ENCODE measurements around the gene ENTPD6.

Gene ENTPD6

GRCh38 chr20:25216199-25216945, 20.9 kb downstream of the ENTPD6 start:
- peak overlapping the region; percentile 36 for H3K27ac ChIP-seq
- POLR2A ChIA-PET (ENCODE audit: low non-redundant PET): no interaction called here
- no peak for TF ChIP-seq CTCF (conservative IDR thresholded peaks at IDR 0.05; ENCODE audit: low read depth)
- CTCF ChIA-PET: interaction anchor here (0.6 kb wide), 1 partner anchor 45 kb away, joined by 5 read pairs; no protein-coding TSS in a partner anchor
- DNase-seq (ENCODE audit: low spot score): no peak

GRCh38 chr20:25217161-25218108, 21.9 kb downstream of the ENTPD6 start:
- H3K27ac ChIP-seq: peak overlapping the region; percentile 19; the same call in 1 of the 2 replicates
- no peak for DNase-seq (ENCODE audit: low spot score)
- ChIA-PET CTCF (no interaction called here), POLR2A (ENCODE audit: low non-redundant PET) (no interaction called here)
- no peak for TF ChIP-seq CTCF (conservative IDR thresholded peaks at IDR 0.05; ENCODE audit: low read depth)

GRCh38 chr20:25218109-25218486, 22.6 kb downstream of the ENTPD6 start:
- ChIA-PET CTCF (no interaction called here), POLR2A (ENCODE audit: low non-redundant PET) (no interaction called here)
- H3K27ac ChIP-seq: peak overlapping the region; percentile 94
- no peak for DNase-seq (ENCODE audit: low spot score)
- TF ChIP-seq CTCF (conservative IDR thresholded peaks at IDR 0.05; ENCODE audit: low read depth): no peak

- POLR2A ChIA-PET (ENCODE audit: low non-redundant PET): no interaction called here
- no peak for TF ChIP-seq CTCF (conservative IDR thresholded peaks at IDR 0.05; ENCODE audit: low read depth)
- no peak for DNase-seq (ENCODE audit: low spot score)
- CTCF ChIA-PET: no interaction called here
- peak overlapping the region; percentile 94 for H3K27ac ChIP-seq
Observed at GRCh38 chr20:25218492-25218891, 23.0 kb downstream of the ENTPD6 start.

GRCh38 chr20:25219365-25219764, 23.9 kb downstream of the ENTPD6 start:
- peak overlapping the region; percentile 94 for H3K27ac ChIP-seq
- ChIA-PET POLR2A (ENCODE audit: low non-redundant PET) (no interaction called here), CTCF (no interaction called here)
- no peak for DNase-seq (ENCODE audit: low spot score)
- no peak for TF ChIP-seq CTCF (conservative IDR thresholded peaks at IDR 0.05; ENCODE audit: low read depth)

GRCh38 chr20:25220021-25220730, 24.7 kb downstream of the ENTPD6 start:
- no peak for TF ChIP-seq CTCF (conservative IDR thresholded peaks at IDR 0.05; ENCODE audit: low read depth)
- no peak for DNase-seq (ENCODE audit: low spot score)
- POLR2A ChIA-PET (ENCODE audit: low non-redundant PET): interaction anchor here (0.6 kb wide), 1 partner anchor 10 kb away, joined by 3 read pairs; no protein-coding TSS in a partner anchor
- peak overlapping the region; percentile 94 for H3K27ac ChIP-seq
- CTCF ChIA-PET: interaction anchor here (0.7 kb wide), 1 partner anchor 155 kb away, joined by 4 read pairs; no protein-coding TSS in a partner anchor
